GM18499 (cell line): ENCODE measurements around the gene CSRNP2.
"Not testable (repeated sequence)": the region's sequence is repeated elsewhere in the genome, so short reads cannot be mapped to it uniquely, and the experiment has no call there.

Experiments used
- ATAC-seq: cut with Tn5 transposase; IDR thresholded peaks from one replicate; pipeline ENCODE4 v1.9.1; 2021; ENCODE audit warnings: moderate number of reproducible peaks; ENCODE audit not compliant: insufficient read depth, unreplicated experiment

Gene CSRNP2

DNA sequence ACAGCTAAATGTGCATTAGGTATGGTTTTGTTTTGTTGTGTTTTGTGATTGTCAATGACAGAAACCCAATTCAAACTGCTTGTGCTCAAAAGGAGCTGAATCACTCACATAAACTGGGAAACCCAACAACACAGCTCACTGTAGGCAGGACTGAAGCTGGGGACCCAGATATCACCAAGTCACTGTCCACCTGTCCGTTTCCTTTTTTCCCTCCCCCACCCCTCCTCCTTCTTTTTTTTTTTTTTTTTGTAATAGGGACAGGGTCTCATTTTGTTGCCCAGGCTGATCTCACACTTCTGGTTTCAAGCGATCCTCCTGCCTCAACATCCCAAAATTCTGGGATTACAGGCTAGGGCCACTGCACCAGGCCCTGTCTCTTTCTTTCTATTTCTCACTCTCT is 50.3 kb downstream of the CSRNP2 start:
- ATAC-seq: no peak

- no peak for ATAC-seq
These were observed 54.6 kb downstream of the CSRNP2 start for GRCh38 chr12:51028813-51029150.

- no peak for ATAC-seq
These were observed 55.1 kb downstream of the CSRNP2 start for GRCh38 chr12:51028126-51028812.

DNA sequence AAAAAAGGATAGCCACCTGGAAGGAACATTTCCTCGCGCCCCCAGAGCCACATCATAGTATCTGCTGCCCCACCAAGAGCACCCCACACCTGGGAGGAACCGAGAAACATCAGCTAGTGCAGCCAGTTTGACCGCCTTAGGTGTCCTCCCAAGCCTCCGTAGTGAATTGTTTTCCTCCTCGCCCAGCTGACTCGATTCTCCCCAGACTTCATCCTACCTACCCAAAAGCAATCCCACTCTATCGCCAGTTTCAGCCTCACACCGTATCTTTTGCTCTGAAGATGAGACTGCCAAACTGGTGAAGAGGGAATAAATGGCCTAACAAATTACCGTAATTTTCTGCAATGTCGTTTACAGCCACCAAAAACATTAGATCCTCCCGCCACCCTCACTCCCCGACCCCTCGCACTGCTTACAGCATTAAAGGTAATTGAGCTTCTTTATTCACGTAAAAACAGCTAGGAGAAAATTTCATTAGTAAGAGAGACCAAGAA is 56.0 kb downstream of the CSRNP2 start:
- no peak for ATAC-seq

DNA sequence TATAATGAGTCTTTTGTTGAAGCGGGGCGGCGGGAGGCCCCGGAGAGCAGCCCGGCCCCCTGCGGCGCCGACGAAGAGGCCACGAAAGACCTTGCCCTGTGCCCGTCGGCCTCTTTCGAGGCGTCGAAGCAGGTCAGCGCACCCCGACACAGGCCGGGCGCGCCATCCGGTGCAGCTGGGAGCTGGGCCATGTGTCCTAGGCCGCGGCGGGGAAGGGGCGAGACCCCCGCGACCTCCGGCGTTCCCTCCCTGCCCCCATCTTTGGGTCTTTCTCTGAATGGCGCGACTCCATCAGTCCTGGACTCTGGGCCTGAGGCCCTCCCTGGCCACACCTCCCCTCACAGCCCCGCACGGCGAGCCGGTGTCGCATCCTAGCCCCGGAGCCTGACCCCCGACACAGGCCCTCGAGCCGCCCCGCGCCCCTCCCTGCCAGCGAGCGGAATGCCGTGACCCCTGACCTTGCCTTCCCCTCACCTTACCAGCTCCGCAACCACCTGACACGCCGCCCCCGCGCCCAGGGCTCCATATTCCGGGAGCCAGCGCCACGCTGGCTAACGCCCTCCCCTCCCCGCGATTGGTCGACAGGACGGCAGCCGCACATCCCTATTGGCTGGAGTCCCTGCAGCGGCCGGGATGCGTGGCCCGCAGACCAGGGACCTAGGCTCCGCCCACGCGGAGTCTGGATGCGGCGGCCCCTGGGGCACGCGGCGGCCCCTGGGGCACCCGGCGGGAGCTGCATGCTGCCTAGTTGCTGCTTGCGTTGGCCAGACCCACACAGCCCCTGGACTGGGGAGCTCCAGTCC is 57.4 kb downstream of the CSRNP2 start, which contains the start of gene SLC11A2:
Gene SLC11A2, minus strand, starts transcription at position 549 of the 803 bp plus-strand sequence. CDS start 15,656 bp downstream, outside the sequence.
- no peak for ATAC-seq

DNA sequence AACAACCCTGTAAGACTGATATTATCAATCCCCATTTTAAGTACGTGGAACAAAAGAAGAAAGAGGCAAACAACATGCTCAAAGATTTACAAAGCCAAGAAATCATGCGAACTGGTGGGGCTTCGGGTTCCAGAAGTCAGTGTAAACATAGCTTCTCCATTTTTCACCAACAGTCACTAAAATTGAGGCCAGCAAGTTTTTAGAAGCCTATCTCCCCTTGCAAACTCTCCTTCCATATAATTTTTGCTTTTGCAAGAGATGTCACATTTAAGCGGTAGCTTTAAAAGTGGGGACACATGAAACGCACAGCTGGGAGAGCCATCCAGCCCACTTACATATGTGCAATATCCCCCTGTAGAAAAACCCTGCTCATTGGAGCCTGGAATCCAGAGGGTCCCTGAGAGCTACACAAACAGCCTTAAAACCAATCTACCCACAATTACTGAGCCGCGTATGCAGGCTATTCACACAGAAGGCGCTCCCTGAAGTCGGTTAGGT is 58.0 kb downstream of the CSRNP2 start:
- ATAC-seq: no peak

- no peak for ATAC-seq
These were observed 59.6 kb downstream of the CSRNP2 start for GRCh38 chr12:51023625-51024382.

DNA sequence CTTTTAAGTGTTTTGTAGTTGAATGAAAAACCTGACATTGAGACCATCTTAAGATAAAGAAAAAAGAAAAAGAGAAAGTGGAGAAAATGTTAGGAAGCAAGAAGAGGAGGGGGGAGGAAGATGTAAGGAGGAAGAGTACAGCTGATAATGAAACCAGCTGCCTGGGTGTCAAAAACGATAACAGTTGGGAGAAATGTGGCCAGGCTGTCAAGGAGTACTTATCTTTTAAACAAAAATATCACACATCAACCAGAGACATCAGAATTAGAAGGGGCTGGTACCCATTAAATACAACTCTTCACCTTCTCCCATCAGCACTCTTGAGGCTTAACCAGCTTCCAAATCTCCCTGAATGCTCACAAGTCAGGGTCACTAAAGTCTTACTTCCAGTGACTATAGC is 61.7 kb downstream of the CSRNP2 start:
- no peak for ATAC-seq

DNA sequence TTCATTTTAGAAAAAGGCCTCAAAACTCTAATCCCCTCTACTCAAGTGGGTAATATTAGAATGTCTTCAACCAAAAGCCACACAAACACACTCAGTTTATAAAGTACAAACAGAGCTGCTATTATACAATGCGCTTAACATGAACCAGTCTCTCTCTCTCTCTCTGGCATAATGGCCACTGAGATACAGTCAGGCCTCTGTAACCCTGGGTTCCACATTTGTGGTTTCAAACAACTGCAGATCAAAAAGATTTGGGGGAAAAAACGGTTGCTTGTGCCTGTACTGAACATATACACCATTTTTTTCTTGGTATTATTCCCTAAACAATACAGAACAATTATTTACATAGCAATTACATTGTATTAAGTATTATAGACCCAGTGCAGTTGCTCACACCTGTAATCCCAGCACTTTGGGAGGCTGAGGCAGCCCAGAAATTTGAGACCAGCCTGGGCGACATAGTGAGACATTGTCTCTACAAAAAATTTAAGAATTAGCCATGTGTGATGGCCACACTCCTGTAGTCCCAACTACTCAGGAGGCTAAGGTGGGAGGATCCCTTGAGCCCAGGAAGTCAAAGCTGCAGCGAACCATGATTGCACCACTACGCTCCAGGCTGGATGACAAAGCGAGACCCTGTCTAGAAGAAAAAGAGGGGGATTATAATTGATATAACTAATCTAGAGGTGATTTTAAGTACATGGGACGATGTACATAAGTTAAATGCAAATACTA is 62.8 kb downstream of the CSRNP2 start:
- ATAC-seq: no peak

GRCh38 chr12:51019927-51020326 is 63.5 kb downstream of the CSRNP2 start:
- ATAC-seq: no peak

GRCh38 chr12:51018956-51019355 is 64.4 kb downstream of the CSRNP2 start:
- no peak for ATAC-seq

DNA sequence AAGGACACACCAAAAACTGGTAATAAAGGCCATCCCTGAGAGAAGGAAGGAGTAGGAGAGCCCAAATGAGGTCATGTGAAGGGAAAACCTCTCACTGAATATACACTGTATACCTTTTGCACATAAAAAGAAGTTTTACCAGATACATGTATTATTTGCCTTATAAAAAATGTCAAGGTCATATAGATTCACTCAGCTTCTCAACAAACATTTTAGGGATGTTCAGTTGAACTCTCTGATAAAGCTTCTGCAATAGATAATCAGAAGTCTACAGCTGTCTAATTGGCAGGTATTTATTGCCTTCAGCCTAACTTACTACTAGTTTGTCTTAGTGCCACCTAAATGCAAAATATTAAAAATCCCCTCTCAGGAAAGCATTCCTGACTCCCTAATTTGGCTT is 65.9 kb downstream of the CSRNP2 start:
- ATAC-seq: no peak

GRCh38 chr12:51014467-51014866 is 68.9 kb downstream of the CSRNP2 start:
- not testable (repeated sequence) for ATAC-seq

- ATAC-seq: no peak
These were observed 70.0 kb downstream of the CSRNP2 start for GRCh38 chr12:51013441-51013840.

DNA sequence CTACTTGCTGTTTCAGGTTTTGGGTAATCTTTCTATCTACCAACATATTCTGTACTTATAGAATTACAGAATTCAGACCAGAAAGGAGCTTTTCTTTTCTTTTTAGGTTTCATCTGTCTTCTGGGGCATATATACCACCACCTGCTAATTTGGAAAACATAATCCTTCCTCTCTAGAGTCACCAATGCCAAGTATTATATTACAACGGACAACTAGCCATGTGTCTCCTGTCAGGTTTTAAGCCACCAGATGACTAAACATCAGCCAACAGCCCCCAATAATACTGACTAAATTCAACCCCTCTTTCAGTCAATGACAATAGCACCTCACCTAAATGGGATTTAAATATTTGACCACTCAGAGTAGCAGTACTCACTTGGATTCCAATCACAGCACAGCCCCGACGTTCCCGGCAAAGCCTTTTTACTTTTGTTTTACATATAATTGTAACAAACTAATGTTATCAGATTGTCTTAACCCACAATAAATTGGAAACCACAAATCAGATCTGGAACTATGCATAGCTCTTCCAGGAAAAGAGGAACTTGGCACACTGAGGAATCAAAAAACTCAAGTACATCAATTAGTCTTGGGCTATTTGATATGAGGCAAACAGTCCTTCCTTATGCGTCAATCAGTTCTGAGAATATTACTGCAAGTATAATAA is 70.7 kb downstream of the CSRNP2 start:
- no peak for ATAC-seq

GRCh38 chr12:51011955-51012354 is 71.4 kb downstream of the CSRNP2 start:
- ATAC-seq: no peak
